Hepatocyte (in vitro differentiated cells): Measurements from ENCODE around the gene TTC28. TPM values are rescaled to one million over a fixed set of nuclear protein-coding genes. Genes with fewer than 3 reads are reported as not detected.

Source experiments
- DNase-seq: peaks from one replicate; pipeline ENCODE4 v3.0.0-alpha.2; 2016; ENCODE audit warnings: low spot score
- H2AFZ ChIP-seq: fragments of 200-600 bp; sonication (generic); 2 replicates; pipeline ENCODE4 v1.6.0; 2016; ENCODE audit warnings: antibody characterized with exemption, mild to moderate bottlenecking
- H3K27ac ChIP-seq: fragments of 200-600 bp; sonication (generic); 2 replicates; pipeline ENCODE4 v1.5.1; 2016; ENCODE audit warnings: mild to moderate bottlenecking
- H3K27me3 ChIP-seq: fragments of 200-600 bp; sonication (generic); 2 replicates; pipeline ENCODE4 v1.6.1; 2016
- H3K36me3 ChIP-seq: fragments of 200-600 bp; sonication (generic); replicated peaks from 2 replicates; pipeline ENCODE4 v1.5.1; 2016; ENCODE audit warnings: low read depth; ENCODE audit not compliant: insufficient read depth
- H3K4me1 ChIP-seq: fragments of 200-600 bp; sonication (generic); 2 replicates; pipeline ENCODE4 v1.5.1; 2016; ENCODE audit warnings: mild to moderate bottlenecking, moderate library complexity; ENCODE audit not compliant: insufficient read depth
- H3K4me2 ChIP-seq: fragments of 200-600 bp; sonication (generic); 2 replicates; pipeline ENCODE4 v1.6.0; 2016
- H3K4me3 ChIP-seq: fragments of 200-600 bp; sonication (generic); 2 replicates; pipeline ENCODE4 v1.5.1; 2016; ENCODE audit warnings: mild to moderate bottlenecking
- H3K79me2 ChIP-seq: fragments of 200-600 bp; sonication (generic); 2 replicates; pipeline ENCODE4 v1.6.0; 2017; ENCODE audit warnings: mild to moderate bottlenecking
- H3K9me2 ChIP-seq: fragments of 200-600 bp; sonication (generic); replicated peaks from 2 replicates; pipeline ENCODE4 v1.6.0; 2017; ENCODE audit warnings: mild to moderate bottlenecking; ENCODE audit not compliant: insufficient read depth
- H3K9me3 ChIP-seq: fragments of 200-600 bp; sonication (generic); 2 replicates; pipeline ENCODE4 v1.5.1; 2016; ENCODE audit warnings: low read depth, mild to moderate bottlenecking
- H4K20me1 ChIP-seq: fragments of 200-600 bp; sonication (generic); 2 replicates; pipeline ENCODE4 v1.6.0; 2016; ENCODE audit warnings: mild to moderate bottlenecking; ENCODE audit not compliant: insufficient read depth, poor library complexity, severe bottlenecking
- CTCF ChIP-seq: fragments of 200-600 bp; sonication (generic); IDR thresholded peaks from 2 replicates; pipeline ENCODE4 v1.5.1; 2016; ENCODE audit warnings: antibody characterized with exemption, mild to moderate bottlenecking; ENCODE audit not compliant: poor library complexity
- EZH2 ChIP-seq: fragments of 200-600 bp; sonication (generic); IDR thresholded peaks from 2 replicates; pipeline ENCODE4 v1.6.1; 2016; ENCODE audit warnings: antibody characterized with exemption, mild to moderate bottlenecking, borderline replicate concordance
- EZH2phosphoT487 ChIP-seq: fragments of 200-600 bp; sonication (generic); IDR thresholded peaks from one replicate; pipeline ENCODE4 v1.6.1; 2018; ENCODE audit warnings: antibody characterized with exemption, mild to moderate bottlenecking, low read depth, moderate library complexity; ENCODE audit not compliant: unreplicated experiment, severe bottlenecking
- WGBS: methylation state at CpG from one replicate; pipeline ENCODE4 v1.1.6; 2016; ENCODE audit warnings: low lambda C conversion rate; ENCODE audit errors: missing lambda C conversion rate; 5-methylcytosine and 5-hydroxymethylcytosine counted together
- polyA plus RNA-seq: library from polyadenylated mRNA; unstranded; fragments of >200 nt; fragmentation: Nextera tagmentation; extraction: Ambion mirVana; gene quantifications from 2 replicates; pipeline ENCODE4 v1.2.1, GENCODE V29; 2016
- total RNA-seq: library from RNA; depleted of rRNA; stranded (reverse); fragments of >200 nt; gene quantifications from 2 replicates; pipeline ENCODE4 v1.2.3, GENCODE V29; 2014

TTC28 gene
- total and polyA plus RNA-seq, 2 experiments from 2014 or later = 14.7 to 30.4 TPM

GRCh38 chr22:28647216-28647615 lies 32.4 kb downstream of the TTC28 start:
- WGBS = 95% methylated on average over 3 of the region's 3 CpGs
- no peaks in the 10 kb centered on the region for H3K4me1 ChIP-seq
- no peaks in the 10 kb centered on the region for H3K27me3 ChIP-seq
- no peak overlapping the region for H3K27ac ChIP-seq
- no peaks in the 10 kb centered on the region for H3K9me3 ChIP-seq
- H3K79me2 ChIP-seq = peaks cover 3% of the 10 kb centered on the region
- no peaks in the 10 kb centered on the region for H4K20me1 ChIP-seq
- no peak overlapping the region for H3K4me2 ChIP-seq
- H3K9me2 ChIP-seq = no peaks in the 10 kb centered on the region
- H2AFZ ChIP-seq = no peak overlapping the region
- no peak overlapping the region for H3K4me3 ChIP-seq
- no peak for TF ChIP-seq CTCF
- TF ChIP-seq EZH2 = no peak
- no peak for TF ChIP-seq EZH2phosphoT487
- H3K36me3 ChIP-seq = no peaks in the 10 kb centered on the region
- no peak for DNase-seq

DNA sequence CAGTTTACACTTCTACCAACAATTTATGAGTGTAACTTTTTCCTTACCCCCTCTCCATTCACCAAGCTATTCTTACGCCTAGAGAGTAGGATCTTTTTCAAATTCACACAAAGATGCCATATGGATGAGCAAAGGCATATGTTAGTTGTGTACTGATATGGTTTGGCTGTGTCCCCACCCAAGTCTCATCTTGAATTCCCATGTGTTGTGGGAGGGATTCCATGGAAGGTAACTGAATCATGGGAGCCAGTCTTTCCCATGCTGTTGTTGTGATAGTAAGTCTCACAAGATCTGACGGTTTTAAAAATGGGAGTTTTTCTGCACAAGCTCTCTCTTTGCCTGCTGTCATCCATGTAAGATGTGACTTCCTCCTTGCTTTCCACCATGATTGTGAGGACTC lies 40.3 kb downstream of the TTC28 start:
- WGBS = 98% methylated on average over 2 of the region's 2 CpGs
- H3K79me2 ChIP-seq = peaks cover 18% of the 10 kb centered on the region
- no peak for TF ChIP-seq EZH2
- TF ChIP-seq EZH2phosphoT487 = no peak
- no peak for TF ChIP-seq CTCF
- no peak for DNase-seq
- no peaks in the 10 kb centered on the region for H3K9me3 ChIP-seq
- no peaks in the 10 kb centered on the region for H4K20me1 ChIP-seq
- H3K4me3 ChIP-seq = no peak overlapping the region
- no peak overlapping the region for H2AFZ ChIP-seq
- no peaks in the 10 kb centered on the region for H3K36me3 ChIP-seq
- no peak overlapping the region for H3K4me2 ChIP-seq
- H3K27ac ChIP-seq = no peak overlapping the region
- H3K27me3 ChIP-seq = no peaks in the 10 kb centered on the region
- H3K9me2 ChIP-seq = no peaks in the 10 kb centered on the region
- no peaks in the 10 kb centered on the region for H3K4me1 ChIP-seq

GRCh38 chr22:28637225-28637624 lies 42.4 kb downstream of the TTC28 start:
- Histone ChIP-seq H3K9me2 (no peaks in the 10 kb centered on the region), H3K4me3 (no peak overlapping the region), H3K27me3 (no peaks in the 10 kb centered on the region), H3K79me2 (peaks cover 18% of the 10 kb centered on the region), H3K36me3 (no peaks in the 10 kb centered on the region), H2AFZ (no peak overlapping the region), H3K4me1 (no peaks in the 10 kb centered on the region), H4K20me1 (no peaks in the 10 kb centered on the region), H3K9me3 (no peaks in the 10 kb centered on the region), H3K4me2 (no peak overlapping the region), H3K27ac (no peak overlapping the region)
- DNase-seq = no peak
- WGBS = 82% methylated on average over 8 of the region's 8 CpGs
- TF ChIP-seq CTCF = no peak
- no peak for TF ChIP-seq EZH2
- TF ChIP-seq EZH2phosphoT487 = no peak

DNA sequence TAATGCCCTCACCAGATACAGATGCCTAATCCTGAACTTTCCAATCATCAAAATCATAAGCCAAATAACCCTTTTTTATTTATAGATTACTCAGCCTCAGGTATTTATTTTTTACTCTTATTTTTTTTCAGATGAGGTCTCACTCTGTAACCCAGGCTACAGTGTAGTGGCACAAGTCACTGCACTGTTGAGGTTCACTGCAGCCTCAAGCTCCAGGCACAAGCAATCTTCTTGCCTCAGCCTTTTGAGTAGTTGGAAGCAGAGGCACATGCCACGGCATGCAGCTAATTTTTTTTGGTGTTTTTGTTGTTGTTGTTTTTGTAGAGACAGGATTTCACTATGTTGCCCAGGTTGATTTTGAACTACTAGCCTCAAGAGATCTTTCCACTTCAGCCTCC lies 49.5 kb downstream of the TTC28 start:
- Histone ChIP-seq H4K20me1 (no peaks in the 10 kb centered on the region), H2AFZ (no peak overlapping the region), H3K4me3 (no peak overlapping the region), H3K36me3 (no peaks in the 10 kb centered on the region), H3K9me3 (no peaks in the 10 kb centered on the region), H3K27ac (no peak overlapping the region), H3K27me3 (no peaks in the 10 kb centered on the region), H3K79me2 (no peaks in the 10 kb centered on the region), H3K4me1 (no peaks in the 10 kb centered on the region), H3K4me2 (no peak overlapping the region), H3K9me2 (no peaks in the 10 kb centered on the region)
- 89% methylated on average over 1 of the region's 1 CpG for WGBS
- no peak for DNase-seq
- no peak for TF ChIP-seq EZH2phosphoT487
- TF ChIP-seq CTCF = no peak
- no peak for TF ChIP-seq EZH2
